NCI-H82 treated with DMSO at 0.1 percent for 48 hours (cell line): ENCODE results near the gene LAMA2.

Experiments
- DNase-seq: peaks from one replicate; lab custom pipeline; 2025; ENCODE audit not compliant: unreplicated experiment; lab: John Stamatoyannopoulos, UW

Gene LAMA2

DNA sequence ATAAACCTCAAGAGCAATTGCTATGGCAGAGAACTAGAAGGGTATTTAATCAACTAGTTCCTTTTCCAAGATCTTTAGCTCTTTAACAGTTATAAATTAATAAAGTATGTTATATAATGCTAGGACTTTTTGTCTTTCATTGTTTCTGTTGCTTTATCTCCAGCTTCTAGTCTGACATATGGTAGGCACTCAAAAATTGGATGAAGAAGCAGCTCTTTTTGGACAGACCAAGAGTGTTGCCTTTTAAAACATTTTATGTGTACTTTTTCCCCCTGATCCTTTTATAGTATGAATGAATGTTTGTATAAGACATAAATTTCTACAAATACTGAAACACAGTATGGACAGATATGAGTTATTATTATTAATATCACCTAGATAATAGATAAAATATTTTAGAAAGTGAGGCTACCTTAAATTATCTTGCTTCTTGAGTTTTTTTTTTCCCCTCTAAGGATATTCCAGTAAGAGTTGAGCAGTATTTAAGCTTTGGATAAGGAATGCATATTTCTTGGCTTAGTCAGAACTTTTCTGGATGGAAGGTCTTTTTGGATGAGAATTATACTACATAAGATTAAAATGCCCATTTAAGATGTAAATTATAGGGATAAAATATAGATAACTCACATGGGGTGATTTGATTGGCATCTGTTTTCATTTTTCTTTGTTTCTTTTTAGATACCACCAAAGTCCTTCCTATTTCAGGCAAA, 16.6 kb downstream of the LAMA2 start:
- no peak for DNase-seq

DNA sequence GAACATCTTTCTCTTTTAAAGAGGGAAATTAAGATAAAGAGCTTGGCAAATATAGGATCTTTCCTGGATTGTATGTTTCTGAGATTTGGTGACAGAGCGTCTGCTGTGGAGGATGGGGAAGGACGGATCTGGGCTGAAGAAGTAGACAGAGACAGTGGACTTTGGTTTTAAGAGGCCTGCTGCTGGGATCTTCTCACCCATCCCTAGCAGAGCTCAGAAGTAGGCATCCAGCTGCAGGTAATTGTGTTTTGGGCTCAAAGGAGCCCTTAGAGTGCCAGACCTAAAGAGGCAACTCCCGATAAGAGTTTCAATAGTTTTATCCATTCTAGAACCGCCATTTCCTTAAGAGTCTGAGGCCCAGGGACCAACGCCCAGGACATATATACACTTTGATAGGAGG, 20.8 kb downstream of the LAMA2 start:
- DNase-seq, result no peak

DNA sequence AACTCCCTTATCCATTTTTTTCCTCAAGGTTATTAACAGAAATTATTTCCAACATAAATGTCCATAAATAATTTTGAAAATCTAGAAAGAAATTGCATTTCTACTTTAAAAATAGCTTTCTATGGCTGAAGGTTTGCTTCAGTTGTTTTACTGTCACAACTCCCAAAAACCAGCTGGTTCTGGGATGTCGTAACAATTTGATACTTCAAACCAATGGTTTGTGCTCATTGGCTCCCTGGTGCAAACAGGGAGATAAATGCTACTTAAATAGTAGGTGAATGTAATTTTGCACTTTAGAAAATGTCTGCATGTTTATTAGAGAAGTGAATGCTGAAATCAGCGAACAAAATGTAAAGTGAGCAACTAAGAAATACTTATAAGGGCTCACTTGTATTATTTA, 31.1 kb downstream of the LAMA2 start:
- no peak for DNase-seq

DNA sequence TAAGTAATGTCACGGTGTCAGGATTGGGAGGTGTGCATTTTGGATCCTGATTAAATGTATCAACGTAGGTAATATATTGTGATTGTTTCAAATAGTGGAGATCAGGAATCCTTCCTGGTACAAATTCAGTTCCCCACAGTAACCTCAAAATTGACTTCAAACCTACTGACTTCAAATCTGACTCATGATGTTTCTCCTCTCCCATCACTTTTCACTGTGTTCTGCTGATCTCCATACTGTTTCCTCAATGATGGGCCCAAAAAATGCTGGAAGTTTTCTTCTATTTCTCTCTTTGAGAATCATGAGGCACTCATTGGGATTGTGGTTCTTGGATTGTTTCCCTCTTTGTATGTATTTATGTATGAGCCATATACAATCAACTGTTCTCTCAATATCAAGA, 35.9 kb downstream of the LAMA2 start:
- no peak for DNase-seq

DNA sequence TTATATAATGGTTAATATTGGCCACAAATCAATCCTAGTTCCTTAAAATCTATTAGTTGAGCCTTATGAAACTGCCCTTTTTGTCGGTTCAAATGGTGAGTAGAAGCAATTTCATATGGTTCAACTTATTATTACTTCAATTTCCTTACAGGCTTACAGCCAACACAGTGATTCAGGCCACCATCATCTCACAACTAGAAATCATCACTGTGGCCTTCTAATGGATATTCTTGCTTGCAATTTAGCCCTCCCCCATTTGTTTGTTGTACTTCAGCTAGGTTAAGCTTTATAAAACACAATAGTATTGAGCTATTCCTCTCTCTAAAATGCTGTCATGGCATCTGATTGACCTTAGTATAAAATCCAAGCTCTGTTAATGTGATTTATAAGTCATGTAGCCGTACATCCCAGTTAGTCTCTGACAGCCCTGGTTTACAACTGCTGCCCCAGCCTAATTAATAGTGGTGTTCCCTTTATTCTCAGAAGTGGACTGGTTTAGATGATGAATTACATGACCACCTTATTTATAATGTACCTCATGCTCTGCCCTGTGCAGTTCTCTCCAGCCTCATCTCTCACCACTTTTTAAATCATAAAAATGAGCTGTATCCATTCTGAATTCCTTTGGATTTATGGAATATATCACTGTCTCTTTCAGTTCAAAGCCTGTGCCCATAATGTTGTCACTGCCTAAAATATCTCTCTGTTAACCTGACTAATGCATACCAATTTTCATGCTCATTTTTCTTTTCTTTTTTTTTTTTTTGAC, 36.7 kb downstream of the LAMA2 start:
- no peak for DNase-seq

GRCh38 chr6:128925765-128926164, 42.8 kb downstream of the LAMA2 start:
- DNase-seq, result no peak

GRCh38 chr6:128929869-128930268, 46.9 kb downstream of the LAMA2 start:
- DNase-seq, result no peak

GRCh38 chr6:128930321-128930720, 47.4 kb downstream of the LAMA2 start:
- no peak for DNase-seq

DNA sequence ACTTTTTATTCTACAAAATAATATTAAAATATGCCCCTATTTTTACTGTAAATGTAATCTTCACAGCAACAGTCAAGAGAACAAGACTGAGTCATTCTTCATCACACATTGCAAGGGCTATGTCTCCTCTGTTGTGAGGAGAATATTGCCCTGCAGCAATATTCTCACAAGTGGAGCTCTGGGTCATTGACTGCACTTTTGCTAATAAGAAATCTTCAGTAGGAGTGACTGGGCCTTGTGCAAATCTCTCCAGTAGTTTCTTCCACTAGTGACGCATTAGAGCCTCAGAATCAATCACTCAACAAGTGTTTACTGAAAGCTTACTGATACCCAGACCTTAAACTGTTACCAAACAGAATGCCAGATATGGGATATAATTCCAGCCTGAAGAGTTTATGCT, 49.1 kb downstream of the LAMA2 start:
- DNase-seq, result no peak

GRCh38 chr6:128950864-128951263, 67.9 kb downstream of the LAMA2 start:
- DNase-seq, result no peak

- no peak for DNase-seq
Measured at GRCh38 chr6:128952902-128953301, 70.0 kb downstream of the LAMA2 start.

GRCh38 chr6:128954308-128955043, 71.5 kb downstream of the LAMA2 start:
- DNase-seq, result no peak

GRCh38 chr6:128963561-128963960, 80.6 kb downstream of the LAMA2 start:
- no peak for DNase-seq

DNA sequence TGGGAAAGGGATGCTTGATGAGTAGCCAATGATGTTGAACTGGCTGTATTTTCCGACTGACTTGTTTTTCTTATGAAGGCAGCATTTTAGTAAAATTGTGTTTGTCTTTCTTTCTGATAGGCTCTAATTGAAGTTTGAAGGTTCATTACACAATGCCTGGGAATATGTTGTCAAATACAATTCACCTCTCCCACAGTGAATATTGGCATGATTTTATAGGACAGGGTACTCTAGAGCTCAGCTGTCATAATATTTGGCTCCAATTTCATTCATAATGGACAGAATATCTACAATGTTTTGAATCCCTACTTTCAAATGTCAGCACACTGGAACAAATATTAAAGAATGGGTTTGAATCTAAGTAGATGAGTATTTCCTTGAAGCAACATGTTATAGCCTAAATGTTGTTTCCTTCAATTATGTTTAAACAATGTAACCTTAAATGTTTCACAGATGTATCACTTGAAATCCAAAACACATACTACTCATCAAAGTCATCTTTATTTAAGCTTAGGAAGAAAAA, 81.4 kb downstream of the LAMA2 start:
- no peak for DNase-seq

- DNase-seq, result no peak
Measured at GRCh38 chr6:128964771-128965170, 81.8 kb downstream of the LAMA2 start.

- DNase-seq, result no peak
Measured at GRCh38 chr6:128966934-128967333, 84.0 kb downstream of the LAMA2 start.

- DNase-seq, result no peak
Measured at GRCh38 chr6:128979071-128979470, 96.1 kb downstream of the LAMA2 start.

- no peak for DNase-seq
Measured at GRCh38 chr6:128981716-128982115, 98.8 kb downstream of the LAMA2 start.

GRCh38 chr6:128990360-128990759, 107.4 kb downstream of the LAMA2 start:
- no peak for DNase-seq

- no peak for DNase-seq
Measured at GRCh38 chr6:128990915-128991314, 108.0 kb downstream of the LAMA2 start.

DNA sequence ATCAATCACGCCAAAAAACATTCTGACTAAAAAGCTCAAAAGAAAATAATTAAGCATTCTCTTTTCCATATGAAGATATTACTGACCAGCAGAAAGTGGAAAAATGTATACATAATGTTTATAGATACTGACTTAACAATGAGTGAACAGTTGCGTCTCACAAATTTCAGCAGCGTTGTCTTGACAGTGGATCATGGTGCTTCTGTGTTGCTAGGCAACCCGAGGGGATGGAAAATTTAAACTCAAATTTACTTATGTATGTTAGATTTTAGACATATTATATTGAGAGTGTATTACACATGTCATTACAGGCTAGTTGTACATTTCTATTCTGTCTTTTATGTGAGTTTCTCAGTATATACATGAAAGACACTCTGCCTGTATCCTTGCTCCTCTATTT, 110.2 kb downstream of the LAMA2 start:
- DNase-seq, result no peak

GRCh38 chr6:128997880-128998279, 114.9 kb downstream of the LAMA2 start:
- no peak for DNase-seq
